DOHH2 (cell line): ENCODE results near the gene SLC9A2.

Experiments
- CTCF ChIP-seq: fragments of 200-600 bp; sonication (generic); IDR thresholded peaks from one replicate; pipeline ENCODE4 v1.5.1; 2014; ENCODE audit warnings: antibody characterized with exemption, mild to moderate bottlenecking, low read depth, low read length; ENCODE audit not compliant: poor library complexity, severe bottlenecking
- EZH2phosphoT487 ChIP-seq: fragments of 200-600 bp; sonication (generic); IDR thresholded peaks from 2 replicates; pipeline ENCODE4 v1.6.1; 2017; ENCODE audit warnings: borderline replicate concordance, mild to moderate bottlenecking, antibody characterized with exemption, low read length, moderate library complexity, mixed read lengths

DNA sequence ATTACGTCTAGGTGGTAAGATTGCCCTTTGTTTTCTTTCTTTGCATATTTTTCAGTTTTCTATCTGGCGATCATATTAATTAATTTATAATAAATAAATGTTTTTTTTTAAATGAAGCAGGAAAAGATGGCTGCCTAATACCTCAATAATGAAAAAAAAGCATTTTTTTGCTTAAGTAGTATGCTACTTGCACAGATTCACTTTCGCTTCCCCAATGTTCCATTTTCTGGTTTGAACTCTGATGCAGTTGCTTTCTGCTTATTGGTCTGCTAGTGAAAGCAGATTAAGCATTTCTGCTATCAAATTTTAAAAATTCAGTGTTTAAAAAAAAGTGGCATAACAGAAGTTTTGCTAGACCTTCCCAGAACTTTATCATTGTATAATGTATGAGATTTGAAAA lies 130.6 kb downstream of the SLC9A2 start:
- no peak for TF ChIP-seq CTCF
- no peak for TF ChIP-seq EZH2phosphoT487
